GM12878 (cell line): ENCODE results near the gene ZNF385C.
"Not testable (repeated sequence)": the region's sequence is repeated elsewhere in the genome, so short reads cannot be mapped to it uniquely, and the experiment has no call there.

Experiments
- BACH1 ChIP-seq: fragments of 450-650 bp; IDR thresholded peaks from 2 replicates; pipeline ENCODE4 v1.6.1; 2017; ENCODE audit warnings: mild to moderate bottlenecking, borderline replicate concordance
- BCL11A ChIP-seq: IDR thresholded peaks from 2 replicates; pipeline ENCODE4 v1.6.1; 2011; ENCODE audit warnings: low read depth, low read length
- MAX ChIP-seq: IDR thresholded peaks from 2 replicates; pipeline ENCODE4 v1.6.1; 2012; ENCODE audit warnings: low read depth, low read length, improper control_type of control experiment
- TF ChIP-seq, protein P1 (sequence below), 3 experiments: IDR thresholded peaks in 2 of 3; conservative IDR thresholded peaks in 1 of 3; 2 replicates each; pipeline ENCODE4 v1.5.1; 2011; ENCODE audit warnings: low read depth in 3 of 3, low read length in 3 of 3, mild to moderate bottlenecking in 3 of 3, control low read depth in 2 of 3, moderate library complexity in 2 of 3, inconsistent platforms in 1 of 3, mixed read lengths in 1 of 3; ENCODE audit not compliant: control insufficient read depth in 2 of 3, insufficient read depth in 1 of 3; ENCODE audit errors: extremely low read depth in 1 of 3

DNA sequence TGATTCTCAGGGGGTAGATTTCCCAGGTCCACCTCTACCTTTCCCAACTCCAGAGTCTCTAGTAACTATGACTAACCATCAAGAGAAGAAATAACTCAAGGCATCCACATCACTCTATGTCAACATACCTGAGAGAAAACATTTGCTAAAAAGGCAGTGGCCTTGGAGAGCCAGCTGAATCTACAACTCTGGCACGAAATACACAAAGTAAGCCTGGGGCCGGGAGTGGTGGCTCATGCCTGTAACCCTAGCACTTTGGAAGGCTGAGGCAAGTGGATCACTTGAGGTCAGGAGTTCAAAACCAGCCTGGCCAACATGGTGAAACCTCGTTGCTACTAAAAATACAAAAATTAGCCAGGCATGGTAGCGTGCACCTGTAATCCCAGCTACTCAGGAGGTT lies 44.9 kb upstream of the ZNF385C start:
- TF ChIP-seq MAX, BACH1, BCL11A: not testable (repeated sequence)
- TF ChIP-seq, protein P1, sequence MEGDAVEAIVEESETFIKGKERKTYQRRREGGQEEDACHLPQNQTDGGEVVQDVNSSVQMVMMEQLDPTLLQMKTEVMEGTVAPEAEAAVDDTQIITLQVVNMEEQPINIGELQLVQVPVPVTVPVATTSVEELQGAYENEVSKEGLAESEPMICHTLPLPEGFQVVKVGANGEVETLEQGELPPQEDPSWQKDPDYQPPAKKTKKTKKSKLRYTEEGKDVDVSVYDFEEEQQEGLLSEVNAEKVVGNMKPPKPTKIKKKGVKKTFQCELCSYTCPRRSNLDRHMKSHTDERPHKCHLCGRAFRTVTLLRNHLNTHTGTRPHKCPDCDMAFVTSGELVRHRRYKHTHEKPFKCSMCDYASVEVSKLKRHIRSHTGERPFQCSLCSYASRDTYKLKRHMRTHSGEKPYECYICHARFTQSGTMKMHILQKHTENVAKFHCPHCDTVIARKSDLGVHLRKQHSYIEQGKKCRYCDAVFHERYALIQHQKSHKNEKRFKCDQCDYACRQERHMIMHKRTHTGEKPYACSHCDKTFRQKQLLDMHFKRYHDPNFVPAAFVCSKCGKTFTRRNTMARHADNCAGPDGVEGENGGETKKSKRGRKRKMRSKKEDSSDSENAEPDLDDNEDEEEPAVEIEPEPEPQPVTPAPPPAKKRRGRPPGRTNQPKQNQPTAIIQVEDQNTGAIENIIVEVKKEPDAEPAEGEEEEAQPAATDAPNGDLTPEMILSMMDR (IDR thresholded peaks at IDR 0.05 in 2 of 3, conservative IDR thresholded peaks at IDR 0.05 in 1 of 3; ENCODE audit: control insufficient read depth in 2 of 3, extremely low read depth in 1 of 3, insufficient read depth in 1 of 3, low read depth in 3 of 3, low read length in 3 of 3) = not testable (repeated sequence)
